ENCODE data around the gene ZSCAN18. TPM values are rescaled to one million over a fixed set of nuclear protein-coding genes. Genes with fewer than 3 reads are reported as not detected.
A peak's percentile ranks its signal among the peaks of the same experiment; 100 is the strongest.

The ZSCAN18 gene
- total and polyA plus RNA-seq, 12 donors: 56.4 to 101 (median 67.7) TPM

GRCh38 chr19:58056261-58056660, 41.8 kb downstream of the ZSCAN18 start:
- 91 to 94% methylated on average over 6 to 8 of the region's 8 CpGs for WGBS, 2 donors

GRCh38 chr19:58054901-58055874, 42.8 kb downstream of the ZSCAN18 start:
- WGBS, 2 donors: 24 to 41% methylated on average over 37 of the region's 37 CpGs
- Histone ChIP-seq H3K27ac (peak overlapping the region; percentile 78 to 90 (median 85)), H3K4me1 (peaks cover 0 to 29% (median 16%) of the 10 kb centered on the region in 9 donors), H3K4me3 (peak overlapping the region; percentile 21 to 62 (median 54)), H3K36me3 (no peaks in the 10 kb centered on the region), H3K9me3 (peaks cover 0 to 72% (median 0%) of the 10 kb centered on the region in 11 donors), H3K27me3 (no peaks in the 10 kb centered on the region)
- intact Hi-C loops (cut with DNase I): loop anchor here in 5 of 10 donors (5.0 kb wide), 1 partner anchor 42 kb away; the partner anchor contains the start of gene ZSCAN18 (in 5 of the 5)
- ATAC-seq (peak in 5 of 8 donors; percentile 26 to 53 (median 36)), DNase-seq (peak; percentile 56 to 61)
- TF ChIP-seq CTCF (IDR thresholded peaks at IDR 0.05): peak in 8 of 9 donors; percentile 3 to 57 (median 32)

More at GRCh38 chr19:58056261-58056660, 41.8 kb downstream of the ZSCAN18 start:
- TF ChIP-seq CTCF (IDR thresholded peaks at IDR 0.05): no peak
- intact Hi-C loops (cut with DNase I): loop anchor here in 5 of 10 donors (5.0 kb wide), 1 partner anchor 41 kb away; the partner anchor contains the start of gene ZSCAN18 (in 5 of the 5)
- H3K4me3 ChIP-seq: no peak overlapping the region
- H3K36me3 ChIP-seq: no peaks in the 10 kb centered on the region
- peaks cover 0 to 72% (median 0%) of the 10 kb centered on the region in 11 donors for H3K9me3 ChIP-seq
- no peak for DNase-seq
- no peaks in the 10 kb centered on the region for H3K27me3 ChIP-seq
- H3K4me1 ChIP-seq: peaks cover 0 to 29% (median 16%) of the 10 kb centered on the region in 9 donors
- ATAC-seq: no peak
- H3K27ac ChIP-seq: no peak overlapping the region

DNA sequence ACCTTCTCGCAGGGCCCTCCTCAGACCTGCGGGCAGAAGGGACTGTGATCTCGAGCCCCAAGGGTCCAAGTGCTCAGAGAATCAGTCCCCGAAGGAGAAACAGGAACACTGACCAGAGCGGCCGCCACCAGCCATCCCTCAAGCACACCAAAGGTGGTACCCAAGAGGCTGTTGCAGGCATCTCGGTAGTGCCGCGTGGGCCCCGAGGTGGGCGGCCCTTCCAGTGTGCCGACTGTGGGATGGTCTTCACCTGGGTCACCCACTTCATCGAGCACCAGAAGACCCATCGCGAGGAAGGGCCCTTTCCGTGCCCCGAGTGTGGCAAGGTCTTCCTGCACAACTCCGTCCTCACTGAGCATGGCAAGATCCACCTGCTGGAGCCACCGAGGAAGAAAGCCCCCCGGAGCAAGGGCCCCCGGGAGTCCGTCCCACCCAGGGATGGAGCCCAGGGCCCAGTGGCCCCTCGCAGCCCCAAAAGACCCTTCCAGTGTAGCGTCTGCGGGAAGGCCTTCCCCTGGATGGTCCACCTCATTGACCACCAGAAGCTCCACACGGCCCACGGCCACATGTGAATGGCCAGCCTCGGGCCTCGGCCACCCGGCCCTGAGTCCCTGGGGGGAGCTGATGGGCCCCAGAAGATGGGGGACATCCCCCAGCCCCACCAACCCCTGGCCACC, 44.4 kb downstream of the ZSCAN18 start:
- DNase-seq: no peak
- peaks cover 0 to 19% (median 10%) of the 10 kb centered on the region in 9 donors for H3K4me1 ChIP-seq
- H3K36me3 ChIP-seq: no peaks in the 10 kb centered on the region
- H3K9me3 ChIP-seq: peaks cover 0 to 77% (median 7%) of the 10 kb centered on the region in 11 donors
- no peaks in the 10 kb centered on the region for H3K27me3 ChIP-seq
- no peak overlapping the region for H3K27ac ChIP-seq
- no peak overlapping the region for H3K4me3 ChIP-seq
- no peak for TF ChIP-seq CTCF (IDR thresholded peaks at IDR 0.05)
- ATAC-seq: no peak
- 93 to 96% methylated on average over 30 of the region's 30 CpGs for WGBS, 2 donors
- intact Hi-C loops (cut with DNase I): no loop called here

GRCh38 chr19:58052256-58052655, 45.8 kb downstream of the ZSCAN18 start:
- Histone ChIP-seq H3K9me3 (peaks cover 0 to 82% (median 15%) of the 10 kb centered on the region in 11 donors), H3K27me3 (no peaks in the 10 kb centered on the region), H3K4me3 (no peak overlapping the region), H3K4me1 (peaks cover 0 to 16% (median 8%) of the 10 kb centered on the region in 9 donors), H3K27ac (no peak overlapping the region), H3K36me3 (no peaks in the 10 kb centered on the region)
- 96% methylated on average over 16 of the region's 16 CpGs for WGBS, 2 donors
- TF ChIP-seq CTCF (IDR thresholded peaks at IDR 0.05): no peak
- DNase-seq: no peak
- intact Hi-C loops (cut with DNase I): no loop called here
- ATAC-seq: no peak

Measured in heart right ventricle (tissue), 16 donors.